HFFc6 (cell line): ENCODE data around the gene ARID5B. TPM values are rescaled to one million over a fixed set of nuclear protein-coding genes. Genes with fewer than 3 reads are reported as not detected.

ENCODE experiments used
- DNase-seq: peaks from one replicate; pipeline ENCODE4 v3.0.0-alpha.2; 2018
- H3K27ac Mint-ChIP-seq: 2 replicates; pipeline ENCODE4 v1.8.0; 2020; ENCODE audit warnings: mild to moderate bottlenecking, mixed read lengths
- H3K27me3 Mint-ChIP-seq: 2 replicates; pipeline ENCODE4 v1.8.0; 2021; ENCODE audit warnings: mild to moderate bottlenecking, moderate library complexity, mixed read lengths; ENCODE audit not compliant: insufficient read depth
- H3K36me3 Mint-ChIP-seq: 2 replicates; pipeline ENCODE4 v1.8.0; 2021; ENCODE audit warnings: low read depth, mixed read lengths
- H3K4me1 Mint-ChIP-seq: 2 replicates; pipeline ENCODE4 v1.8.0; 2020; ENCODE audit warnings: low read depth, mixed read lengths
- H3K4me3 Mint-ChIP-seq: 2 replicates; pipeline ENCODE4 v1.8.0; 2020; ENCODE audit warnings: mild to moderate bottlenecking, moderate library complexity, mixed read lengths
- H3K9me3 Mint-ChIP-seq: 2 replicates; pipeline ENCODE4 v1.8.0; 2020; ENCODE audit warnings: mild to moderate bottlenecking, mixed read lengths
- total RNA-seq, 6 experiments: library from RNA; stranded (reverse); fragmentation: NEBNext Ultra II Directional; extraction: Animal tissue kit (Norgen Biotek cat#: 25700); gene quantifications; 2 replicates in 1 of 6; 3 replicates in 5 of 6; pipeline ENCODE4 v1.2.3, GENCODE V29; 2021
- TF ChIP-seq, protein P1 (sequence below): fragments of 200-600 bp; sonication (generic); IDR thresholded peaks from 2 replicates; pipeline ENCODE4 v1.5.0; 2021; ENCODE audit warnings: antibody characterized with exemption, mild to moderate bottlenecking

The ARID5B gene
- total RNA-seq, 6 experiments from 2014 or later = 102 to 142 (median 131) TPM

DNA sequence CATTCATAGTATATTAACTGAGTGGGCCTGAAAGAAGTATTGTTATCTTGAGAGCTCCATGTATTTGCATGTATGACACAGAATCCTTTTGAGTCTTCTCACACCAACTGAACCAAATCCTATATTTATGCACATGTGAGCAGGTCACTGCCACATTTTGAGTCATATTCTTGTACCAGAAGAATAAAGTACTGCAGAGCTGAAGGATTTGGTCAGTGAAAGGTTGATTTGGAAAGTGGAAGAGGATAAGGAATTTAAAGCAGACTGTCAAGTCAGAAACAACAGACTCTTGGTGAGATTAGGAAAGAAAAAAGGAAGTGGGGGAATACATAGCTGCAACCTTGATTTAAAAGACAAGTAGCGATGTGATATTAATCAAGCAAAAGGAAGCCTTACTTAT lies 121.8 kb downstream of the ARID5B start:
- H3K27me3 Mint-ChIP-seq = peaks cover 3% of the 10 kb centered on the region
- no peak overlapping the region for H3K27ac Mint-ChIP-seq
- peaks cover 100% of the 10 kb centered on the region for H3K4me1 Mint-ChIP-seq
- DNase-seq = no peak
- H3K4me3 Mint-ChIP-seq = no peak overlapping the region; the same call in 1 of the 2 replicates
- peaks cover 55% of the 10 kb centered on the region for H3K36me3 Mint-ChIP-seq
- TF ChIP-seq, protein P1, sequence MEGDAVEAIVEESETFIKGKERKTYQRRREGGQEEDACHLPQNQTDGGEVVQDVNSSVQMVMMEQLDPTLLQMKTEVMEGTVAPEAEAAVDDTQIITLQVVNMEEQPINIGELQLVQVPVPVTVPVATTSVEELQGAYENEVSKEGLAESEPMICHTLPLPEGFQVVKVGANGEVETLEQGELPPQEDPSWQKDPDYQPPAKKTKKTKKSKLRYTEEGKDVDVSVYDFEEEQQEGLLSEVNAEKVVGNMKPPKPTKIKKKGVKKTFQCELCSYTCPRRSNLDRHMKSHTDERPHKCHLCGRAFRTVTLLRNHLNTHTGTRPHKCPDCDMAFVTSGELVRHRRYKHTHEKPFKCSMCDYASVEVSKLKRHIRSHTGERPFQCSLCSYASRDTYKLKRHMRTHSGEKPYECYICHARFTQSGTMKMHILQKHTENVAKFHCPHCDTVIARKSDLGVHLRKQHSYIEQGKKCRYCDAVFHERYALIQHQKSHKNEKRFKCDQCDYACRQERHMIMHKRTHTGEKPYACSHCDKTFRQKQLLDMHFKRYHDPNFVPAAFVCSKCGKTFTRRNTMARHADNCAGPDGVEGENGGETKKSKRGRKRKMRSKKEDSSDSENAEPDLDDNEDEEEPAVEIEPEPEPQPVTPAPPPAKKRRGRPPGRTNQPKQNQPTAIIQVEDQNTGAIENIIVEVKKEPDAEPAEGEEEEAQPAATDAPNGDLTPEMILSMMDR = no peak
- peaks cover 17% of the 10 kb centered on the region for H3K9me3 Mint-ChIP-seq

- H3K4me1 Mint-ChIP-seq = peaks cover 100% of the 10 kb centered on the region
- peaks cover 10% of the 10 kb centered on the region for H3K27me3 Mint-ChIP-seq
- TF ChIP-seq, protein P1 = no peak
- H3K36me3 Mint-ChIP-seq = peaks cover 56% of the 10 kb centered on the region
- H3K27ac Mint-ChIP-seq = no peak overlapping the region
- peaks cover 17% of the 10 kb centered on the region for H3K9me3 Mint-ChIP-seq
- DNase-seq = no peak
- H3K4me3 Mint-ChIP-seq = no peak overlapping the region
These were observed 122.7 kb downstream of the ARID5B start for GRCh38 chr10:62024026-62024701.

DNA sequence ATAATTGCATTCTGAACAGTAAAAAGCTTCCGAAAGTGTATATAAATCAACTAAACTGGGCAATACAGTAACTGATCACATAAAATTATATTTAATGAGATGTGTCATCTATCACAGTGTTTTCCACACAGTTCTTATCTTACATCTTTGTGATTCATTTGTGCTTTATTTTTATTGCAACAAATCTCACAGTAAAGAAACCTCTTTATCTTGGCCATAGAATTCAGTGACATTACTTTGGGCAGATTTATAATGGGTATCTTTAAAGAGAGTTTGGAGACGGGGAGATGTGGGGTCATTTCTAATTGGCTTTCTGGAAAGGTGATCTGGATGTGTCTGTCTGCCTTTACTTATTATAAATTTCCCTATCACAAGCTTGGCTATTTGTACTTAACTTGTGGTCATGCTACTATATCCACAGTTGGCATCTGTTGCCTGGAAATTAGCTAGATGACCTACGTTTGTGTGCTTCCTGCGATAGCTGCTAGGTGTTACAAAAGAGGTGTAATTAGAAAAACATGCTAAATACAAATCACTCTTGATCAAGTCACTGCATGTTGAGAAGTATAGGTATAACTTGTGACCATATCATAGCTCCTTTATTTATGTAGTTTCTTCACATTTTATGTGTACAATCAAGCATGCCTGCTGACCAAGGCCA lies 123.8 kb downstream of the ARID5B start:
- peaks cover 59% of the 10 kb centered on the region for H3K36me3 Mint-ChIP-seq
- TF ChIP-seq, protein P1 = no peak
- peak overlapping the region; percentile 56 for H3K27ac Mint-ChIP-seq
- peaks cover 17% of the 10 kb centered on the region for H3K9me3 Mint-ChIP-seq
- H3K27me3 Mint-ChIP-seq = peaks cover 10% of the 10 kb centered on the region
- H3K4me1 Mint-ChIP-seq = peaks cover 100% of the 10 kb centered on the region
- peak; percentile 36 for DNase-seq
- peak overlapping the region; percentile 16; the same call in 1 of the 2 replicates for H3K4me3 Mint-ChIP-seq

- H3K4me1 Mint-ChIP-seq = peaks cover 100% of the 10 kb centered on the region
- H3K4me3 Mint-ChIP-seq = peak overlapping the region; percentile 63
These were observed 124.7 kb downstream of the ARID5B start for GRCh38 chr10:62025901-62026879.

More at GRCh38 chr10:62025901-62026879, 124.7 kb downstream of the ARID5B start:
- DNase-seq = peak; percentile 86
- TF ChIP-seq, protein P1 = no peak
- Mint-ChIP-seq H3K27me3 (peaks cover 10% of the 10 kb centered on the region), H3K36me3 (peaks cover 68% of the 10 kb centered on the region), H3K9me3 (peaks cover 17% of the 10 kb centered on the region), H3K27ac (peak overlapping the region; percentile 83)
